H1 (cell line): Measurements from ENCODE around the gene LRP3. TPM values are rescaled to one million over a fixed set of nuclear protein-coding genes. Genes with fewer than 3 reads are reported as not detected.

ENCODE experiments used
- CTCF ChIA-PET: fragments of 300-600 bp; sonication (Branson Sonifier 250); formaldehyde crosslinking; loops from one replicate; lab custom pipeline; 2021; ENCODE audit not compliant: partially characterized antibody; lab: Charles Lee
- POLR2A ChIA-PET: fragments of 300-600 bp; sonication (Branson Sonifier 250); formaldehyde crosslinking; loops from one replicate; lab custom pipeline; 2021; ENCODE audit warnings: inconsistent platforms; ENCODE audit not compliant: partially characterized antibody; lab: Charles Lee
- DNase-seq, 2 experiments: peaks; one replicate each; pipeline versions ENCODE4 v3.0.0 to v3.0.0-alpha.2; 2010 to 2022; ENCODE audit warnings: low spot score in 2 of 2, low read depth in 1 of 2, mixed read lengths in 1 of 2
- FAIRE-seq: peaks from 2 replicates; lab custom pipeline; 2011; peaks lifted over from hg19 to GRCh38; lab: Jason Lieb, UNC
- H2AFZ ChIP-seq: 2 replicates; pipeline ENCODE4 v1.8.1; 2012; ENCODE audit warnings: low read length, inconsistent platforms
- H2AK5ac ChIP-seq: 2 replicates; pipeline ENCODE4 v1.6.1; 2013; ENCODE audit warnings: low read depth, low read length
- H2BK120ac ChIP-seq: replicated peaks from 2 replicates; pipeline ENCODE3; 2013; ENCODE audit warnings: low read depth, low read length, inconsistent platforms
- H2BK12ac ChIP-seq: 2 replicates; pipeline ENCODE4 v1.6.1; 2013; ENCODE audit warnings: low read depth, low read length
- H2BK15ac ChIP-seq: 2 replicates; pipeline ENCODE4 v1.6.1; 2013; ENCODE audit warnings: low read length
- H2BK20ac ChIP-seq: 2 replicates; pipeline ENCODE4 v1.6.1; 2013; ENCODE audit warnings: low read length
- H2BK5ac ChIP-seq: 2 replicates; pipeline ENCODE4 v1.6.1; 2013; ENCODE audit warnings: low read depth, low read length
- H3K14ac ChIP-seq: 2 replicates; pipeline ENCODE4 v1.6.1; 2013; ENCODE audit warnings: inconsistent platforms; ENCODE audit not compliant: insufficient read length
- H3K18ac ChIP-seq: 2 replicates; pipeline ENCODE4 v1.6.1; 2013; ENCODE audit warnings: low read length; ENCODE audit errors: extremely low read depth
- H3K23ac ChIP-seq: 2 replicates; pipeline ENCODE4 v1.6.1; 2013; ENCODE audit warnings: inconsistent platforms; ENCODE audit not compliant: insufficient read length
- H3K23me2 ChIP-seq: 2 replicates; pipeline ENCODE4 v1.6.1; 2013; ENCODE audit warnings: low read depth, low read length
- H3K27ac ChIP-seq: 2 replicates; pipeline ENCODE4 v1.6.1; 2011; ENCODE audit warnings: low read depth, low read length, inconsistent platforms
- H3K27me3 ChIP-seq, 4 experiments: replicated peaks in 1 of 4; 1 replicate in 1 of 4; 2 replicates in 3 of 4; pipeline versions ENCODE4 v1.6.1 to v1.8.1; 2011 to 2013; ENCODE audit warnings: low read length in 3 of 4, mild to moderate bottlenecking in 3 of 4, inconsistent platforms in 2 of 4, mixed read lengths in 2 of 4, moderate library complexity in 1 of 4; ENCODE audit not compliant: control insufficient read depth in 3 of 4, insufficient read depth in 3 of 4; ENCODE audit errors: extremely low read depth in 1 of 4
- H3K36me3 ChIP-seq, 4 experiments: 2 replicates each; pipeline versions ENCODE4 v1.6.1 to v1.8.1; 2011 to 2013; ENCODE audit warnings: mild to moderate bottlenecking in 4 of 4, low read length in 3 of 4, moderate library complexity in 2 of 4, control low read depth in 1 of 4, inconsistent platforms in 1 of 4; ENCODE audit not compliant: insufficient read depth in 4 of 4, control insufficient read depth in 2 of 4
- H3K4ac ChIP-seq: replicated peaks from 2 replicates; pipeline ENCODE3; 2013; ENCODE audit warnings: low read length, low read depth, mixed read lengths, inconsistent platforms; ENCODE audit not compliant: insufficient read length
- H3K4me1 ChIP-seq, 4 experiments: replicated peaks in 1 of 4; 1 replicate in 1 of 4; 2 replicates in 3 of 4; pipeline versions ENCODE4 v1.6.1 to v1.8.1; 2011 to 2013; ENCODE audit warnings: low read length in 3 of 4, inconsistent platforms in 2 of 4, mixed read lengths in 1 of 4; ENCODE audit not compliant: insufficient read depth in 4 of 4, control insufficient read depth in 3 of 4
- H3K4me2 ChIP-seq, 2 experiments: 2 replicates each; pipeline versions ENCODE4 v1.6.1 to v1.8.1; 2011 to 2013; ENCODE audit warnings: low read depth in 2 of 2, low read length in 2 of 2, control low read depth in 1 of 2, inconsistent platforms in 1 of 2, mild to moderate bottlenecking in 1 of 2; ENCODE audit not compliant: insufficient read depth in 1 of 2
- H3K4me3 ChIP-seq, 4 experiments: fragments of 200-600, 300-600 bp in 1 of 4; sonication (generic), shearing (Covaris generic), sonication (Bioruptor Twin) in 1 of 4; 2 replicates each; pipeline versions ENCODE4 v1.5.1 to v1.8.1; 2011 to 2016; ENCODE audit warnings: low read length in 4 of 4, low read depth in 3 of 4, control low read depth in 2 of 4, inconsistent platforms in 2 of 4, mild to moderate bottlenecking in 2 of 4, mixed read lengths in 1 of 4, moderate library complexity in 1 of 4; ENCODE audit not compliant: insufficient read depth in 2 of 4; ENCODE audit errors: extremely low read depth in 1 of 4
- H3K56ac ChIP-seq: replicated peaks from 2 replicates; pipeline ENCODE3; 2013; ENCODE audit warnings: low read depth, mild to moderate bottlenecking, mixed read lengths, low read length, inconsistent platforms; ENCODE audit not compliant: insufficient read length
- H3K79me1 ChIP-seq: 2 replicates; pipeline ENCODE4 v1.6.1; 2013; ENCODE audit warnings: low read depth, low read length, control low read depth
- H3K79me2 ChIP-seq, 2 experiments: 2 replicates each; pipeline versions ENCODE4 v1.6.1 to v1.8.1; 2012 to 2013; ENCODE audit warnings: low read length in 2 of 2, mild to moderate bottlenecking in 2 of 2, inconsistent platforms in 1 of 2; ENCODE audit not compliant: insufficient read depth in 2 of 2, control insufficient read depth in 1 of 2
- H3K9ac ChIP-seq, 4 experiments: replicated peaks in 1 of 4; 1 replicate in 1 of 4; 2 replicates in 3 of 4; pipeline versions ENCODE4 v1.6.1 to v1.8.1; 2011 to 2013; ENCODE audit warnings: low read depth in 3 of 4, low read length in 3 of 4, control low read depth in 2 of 4, mild to moderate bottlenecking in 2 of 4, moderate library complexity in 2 of 4, inconsistent platforms in 1 of 4; ENCODE audit errors: extremely low read depth in 1 of 4
- H3K9me3 ChIP-seq, 2 experiments: 2 replicates each; pipeline versions ENCODE4 v1.6.1 to v1.8.1; 2012 to 2013; ENCODE audit warnings: mild to moderate bottlenecking in 2 of 2, moderate library complexity in 2 of 2, control low read depth in 1 of 2, inconsistent platforms in 1 of 2, low read depth in 1 of 2, low read length in 1 of 2, mixed read lengths in 1 of 2; ENCODE audit not compliant: insufficient read depth in 2 of 2
- H4K20me1 ChIP-seq, 2 experiments: replicated peaks in 1 of 2; 2 replicates each; pipeline versions ENCODE3 to v1.8.1; 2011 to 2013; ENCODE audit warnings: inconsistent platforms in 2 of 2, low read length in 2 of 2, mild to moderate bottlenecking in 1 of 2; ENCODE audit not compliant: insufficient read depth in 2 of 2, control insufficient read depth in 1 of 2
- H4K5ac ChIP-seq: 2 replicates; pipeline ENCODE4 v1.6.1; 2013; ENCODE audit warnings: low read length, low read depth, mixed read lengths, inconsistent platforms; ENCODE audit not compliant: insufficient read length
- H4K8ac ChIP-seq: 2 replicates; pipeline ENCODE4 v1.8.0; 2013; ENCODE audit warnings: mild to moderate bottlenecking, moderate library complexity, low read length, inconsistent platforms; ENCODE audit not compliant: insufficient read depth; ENCODE audit errors: extremely low read depth
- H4K91ac ChIP-seq: replicated peaks from 2 replicates; pipeline ENCODE3; 2013; ENCODE audit warnings: low read length, mixed read lengths, inconsistent platforms; ENCODE audit not compliant: insufficient read length
- CBX8 ChIP-seq: fragments of 300-800, 300-1000 bp; sonication (generic); IDR thresholded peaks from 2 replicates; pipeline ENCODE4 v1.7.1; 2016; ENCODE audit warnings: low read depth, low read length, borderline replicate concordance
- CEBPB ChIP-seq: IDR thresholded peaks from 2 replicates; pipeline ENCODE4 v1.6.1; 2012; ENCODE audit warnings: low read depth, low read length
- CTCF ChIP-seq, 3 experiments: IDR thresholded peaks; 1 replicate in 2 of 3; 2 replicates in 1 of 3; pipeline versions ENCODE4 v1.5.1 to v1.6.1; 2011; ENCODE audit warnings: low read length in 3 of 3, mild to moderate bottlenecking in 3 of 3, inconsistent platforms in 2 of 3, low read depth in 1 of 3, moderate library complexity in 1 of 3; ENCODE audit not compliant: insufficient read depth in 1 of 3; ENCODE audit errors: control extremely low read depth in 1 of 3
- KDM1A ChIP-seq: fragments of 200-600, 300-600 bp; sonication (generic); IDR thresholded peaks from 2 replicates; pipeline ENCODE4 v1.7.1; 2016; ENCODE audit warnings: mild to moderate bottlenecking, low read length, borderline replicate concordance
- PHF8 ChIP-seq: fragments of 200-600 bp; sonication (generic); conservative IDR thresholded peaks from 2 replicates; pipeline ENCODE4 v1.7.1; 2012; ENCODE audit warnings: low read depth, mild to moderate bottlenecking, inconsistent platforms, low read length, moderate library complexity
- RXRA ChIP-seq: IDR thresholded peaks from 2 replicates; pipeline ENCODE4 v1.6.1; 2011; ENCODE audit warnings: low read depth, mild to moderate bottlenecking, low read length, moderate library complexity; ENCODE audit not compliant: insufficient read depth
- TAF1 ChIP-seq: IDR thresholded peaks from 2 replicates; pipeline ENCODE4 v1.6.1; 2011; ENCODE audit warnings: mild to moderate bottlenecking, low read depth, low read length
- TEAD4 ChIP-seq: IDR thresholded peaks from 2 replicates; pipeline ENCODE4 v1.6.1; 2012; ENCODE audit warnings: low read depth, low read length, inconsistent platforms, mixed read lengths
- WGBS, 2 experiments: shearing (Covaris generic) in 1 of 2; methylation state at CpG; one replicate each; pipeline versions ENCODE4 v1.1.6 to v1.1.7; 2013 to 2015; ENCODE audit warnings: low lambda C conversion rate in 2 of 2, mixed read lengths in 2 of 2, inconsistent platforms in 1 of 2, low coverage in 1 of 2, missing lambda C conversion rate in 1 of 2; ENCODE audit not compliant: insufficient replicate concordance in 2 of 2, insufficient coverage in 1 of 2, insufficient read length in 1 of 2; ENCODE audit errors: extremely low coverage in 1 of 2, missing lambda C conversion rate in 1 of 2; 5-methylcytosine and 5-hydroxymethylcytosine counted together
- polyA plus RNA-seq, 7 experiments: library from polyadenylated mRNA; depleted of rRNA in 3 of 7; stranded (reverse) in 5 of 7; unstranded in 2 of 7; fragments of >200 nt in 5 of 7; fragments of 200-250 nt in 2 of 7; gene quantifications; 1 replicate in 5 of 7; 2 replicates in 1 of 7; 4 replicates in 1 of 7; pipeline versions ENCODE4 v1.2.1 to v1.2.3, GENCODE V29; 2011 to 2013; ENCODE audit warnings: missing spikeins in 2 of 7, mixed read lengths in 2 of 7
- total RNA-seq: library from RNA; stranded (reverse); fragmentation: NEBNext Ultra II Directional; extraction: Animal tissue kit (Norgen Biotek cat#: 25700); gene quantifications from 2 replicates; pipeline ENCODE4 v1.2.1, GENCODE V29; 2021

The LRP3 gene
- total and polyA plus RNA-seq, 2 of the 8 experiments (the other 6 are each of a cell fraction or from before 2014, with no cell fraction given): 30.3 to 33.7 TPM

- no peak overlapping the region for H2BK5ac ChIP-seq
- no peak for FAIRE-seq
- WGBS, 2 experiments: 89% methylated on average over 8 of the region's 8 CpGs; no CpG with 5 or more reads in 1 of the 2 experiments
Measured at GRCh38 chr19:33248104-33248503, 54.0 kb downstream of the LRP3 start.

More at GRCh38 chr19:33248104-33248503, 54.0 kb downstream of the LRP3 start:
- H2BK12ac ChIP-seq: peak overlapping the region; percentile 63; the same call in 1 of the 2 replicates
- no peak overlapping the region for H2AFZ ChIP-seq
- H3K4ac ChIP-seq: no peak overlapping the region
- H3K14ac ChIP-seq: no peak overlapping the region
- peaks cover 10% of the 10 kb centered on the region in 2 experiments; a peak in 3 of 4 replicates for H3K9me3 ChIP-seq
- no peaks in the 10 kb centered on the region for H3K36me3 ChIP-seq
- H3K4me3 ChIP-seq: no peak overlapping the region
- CTCF ChIA-PET: interaction anchor here (1.2 to 15.1 kb wide), 3 partner anchors 12 to 154 kb away, joined by 4 to 426 read pairs (median 23); no protein-coding TSS in a partner anchor
- peaks cover 0 to 4% (median under 1%) of the 10 kb centered on the region in 4 experiments; a peak in 5 of 7 replicates for H3K4me1 ChIP-seq
- POLR2A ChIA-PET: interaction anchor here (2.4 kb wide), 1 partner anchor 55 kb away, joined by 9 read pairs; the partner anchor contains the start of gene CEBPA
- no peak overlapping the region for H3K27ac ChIP-seq
- H3K79me2 ChIP-seq: no peaks in the 10 kb centered on the region
- no peak overlapping the region for H2AK5ac ChIP-seq
- no peak overlapping the region for H3K18ac ChIP-seq
- H4K91ac ChIP-seq: no peak overlapping the region
- no peak overlapping the region for H2BK20ac ChIP-seq
- H2BK120ac ChIP-seq: no peak overlapping the region
- H4K20me1 ChIP-seq: peaks cover 0 to 12% of the 10 kb centered on the region in 2 experiments
- no peak overlapping the region for H4K5ac ChIP-seq
- H4K8ac ChIP-seq: no peak overlapping the region; the same call in 1 of the 2 replicates
- DNase-seq: no peak
- H2BK15ac ChIP-seq: no peak overlapping the region
- no peak overlapping the region for H3K4me2 ChIP-seq
- H3K9ac ChIP-seq: no peak overlapping the region
- H3K23me2 ChIP-seq: peaks cover 13% of the 10 kb centered on the region; the same call in 1 of the 2 replicates
- H3K27me3 ChIP-seq: no peaks in the 10 kb centered on the region; a peak in 1 of 7 replicates
- no peak for TF ChIP-seq CBX8
- no peak for TF ChIP-seq CEBPB
- TF ChIP-seq TAF1: no peak
- TF ChIP-seq TEAD4: no peak
- no peak for TF ChIP-seq PHF8
- TF ChIP-seq CTCF (IDR thresholded peaks at IDR 0.05; ENCODE audit: control extremely low read depth in 1 of 3, insufficient read depth in 1 of 3, low read depth in 1 of 3, low read length in 3 of 3): no peak
- TF ChIP-seq RXRA: no peak
- TF ChIP-seq KDM1A: no peak
- TF ChIP-seq, all 59 proteins: peak for 0
- no peak overlapping the region for H3K23ac ChIP-seq
- H3K79me1 ChIP-seq: peaks cover 8% of the 10 kb centered on the region; the same call in 1 of the 2 replicates
- no peak overlapping the region for H3K56ac ChIP-seq
